Smooth muscle cell (in vitro differentiated cells): ENCODE data around the gene HCN2. TPM values are rescaled to one million over a fixed set of nuclear protein-coding genes. Genes with fewer than 3 reads are reported as not detected.
A peak's percentile ranks its signal among the peaks of the same experiment; 100 is the strongest.

Experiments used
- DNase-seq: peaks from one replicate; lab custom pipeline; 2025; ENCODE audit not compliant: unreplicated experiment; lab: John Stamatoyannopoulos, UW
- H2AFZ ChIP-seq: fragments of 200-600 bp; sonication (generic); 2 replicates; pipeline ENCODE4 v1.6.0; 2016; ENCODE audit warnings: antibody characterized with exemption, low read depth, mild to moderate bottlenecking
- H3F3A ChIP-seq: fragments of 200-600 bp; sonication (generic); 2 replicates; pipeline ENCODE4 v1.6.0; 2017; ENCODE audit warnings: antibody characterized with exemption, low read depth
- H3K27ac ChIP-seq: fragments of 200-600 bp; sonication (generic); 2 replicates; pipeline ENCODE4 v1.5.1; 2016; ENCODE audit warnings: low read depth, mild to moderate bottlenecking
- H3K27me3 ChIP-seq: fragments of 200-600 bp; sonication (generic); 2 replicates; pipeline ENCODE4 v1.6.1; 2016; ENCODE audit warnings: low read depth, mild to moderate bottlenecking
- H3K36me3 ChIP-seq: fragments of 200-600 bp; sonication (generic); 2 replicates; pipeline ENCODE4 v1.5.1; 2016; ENCODE audit warnings: low read depth
- H3K4me1 ChIP-seq: fragments of 200-600 bp; sonication (generic); 2 replicates; pipeline ENCODE4 v1.5.1; 2016; ENCODE audit warnings: low read depth
- H3K4me2 ChIP-seq: fragments of 200-600 bp; sonication (generic); 2 replicates; pipeline ENCODE4 v1.6.0; 2016; ENCODE audit warnings: mild to moderate bottlenecking
- H3K4me3 ChIP-seq: fragments of 200-600 bp; sonication (generic); 2 replicates; pipeline ENCODE4 v1.5.1; 2016; ENCODE audit warnings: mild to moderate bottlenecking
- H3K79me2 ChIP-seq: fragments of 200-600 bp; sonication (generic); 2 replicates; pipeline ENCODE4 v1.6.0; 2016; ENCODE audit warnings: low read depth, mild to moderate bottlenecking
- H3K9ac ChIP-seq: fragments of 200-600 bp; sonication (generic); 2 replicates; pipeline ENCODE4 v1.6.0; 2016; ENCODE audit warnings: low read depth
- H3K9me3 ChIP-seq: fragments of 200-600 bp; sonication (generic); replicated peaks from 2 replicates; pipeline ENCODE4 v1.5.1; 2016; ENCODE audit warnings: low read depth
- H4K20me1 ChIP-seq: fragments of 200-600 bp; sonication (generic); 2 replicates; pipeline ENCODE4 v1.6.0; 2016; ENCODE audit warnings: low read depth
- CTCF ChIP-seq: fragments of 200-600 bp; sonication (generic); IDR thresholded peaks from 2 replicates; pipeline ENCODE4 v1.5.1; 2017; ENCODE audit warnings: borderline replicate concordance, mild to moderate bottlenecking, antibody characterized with exemption; ENCODE audit not compliant: insufficient read depth, poor library complexity, severe bottlenecking
- WGBS: methylation state at CpG from one replicate; pipeline ENCODE4 v1.1.7; 2016; ENCODE audit warnings: low lambda C conversion rate; 5-methylcytosine and 5-hydroxymethylcytosine counted together
- polyA plus RNA-seq: library from polyadenylated mRNA; unstranded; fragments of >200 nt; fragmentation: Nextera tagmentation; extraction: Ambion mirVana; gene quantifications from 2 replicates; pipeline ENCODE4 v1.2.1, GENCODE V29; 2016
- total RNA-seq: library from RNA; depleted of rRNA; stranded (reverse); fragments of >200 nt; gene quantifications from 2 replicates; pipeline ENCODE4 v1.2.3, GENCODE V29; 2014

The HCN2 gene
- total and polyA plus RNA-seq, 2 experiments from 2014 or later: 0.49 to 0.81 TPM

- no peaks in the 10 kb centered on the region for H3F3A ChIP-seq
- H3K79me2 ChIP-seq: no peaks in the 10 kb centered on the region
- peaks cover 22% of the 10 kb centered on the region for H4K20me1 ChIP-seq
- H3K9ac ChIP-seq: no peak overlapping the region
- peaks cover 31% of the 10 kb centered on the region for H3K27me3 ChIP-seq
- peak overlapping the region; percentile 80 for H3K4me2 ChIP-seq
- H3K27ac ChIP-seq: no peak overlapping the region
- no peak for TF ChIP-seq CTCF
- no peak for DNase-seq
- WGBS: 8% methylated on average over 47 of the region's 50 CpGs
- peaks cover 3% of the 10 kb centered on the region for H3K4me1 ChIP-seq
- H3K4me3 ChIP-seq: peak overlapping the region; percentile 29
- H3K36me3 ChIP-seq: no peaks in the 10 kb centered on the region
- H2AFZ ChIP-seq: no peak overlapping the region
- no peaks in the 10 kb centered on the region for H3K9me3 ChIP-seq
These were observed 690 bp downstream of the HCN2 start for GRCh38 chr19:590396-590745.

- no peak overlapping the region for H2AFZ ChIP-seq
- H3K27ac ChIP-seq: no peak overlapping the region
- TF ChIP-seq CTCF: no peak
- H3K4me2 ChIP-seq: peak overlapping the region; percentile 80
- no peak for DNase-seq
- no peak overlapping the region for H3K9ac ChIP-seq
- no peaks in the 10 kb centered on the region for H3K79me2 ChIP-seq
- peaks cover 4% of the 10 kb centered on the region for H3K4me1 ChIP-seq
- no peak overlapping the region for H3K4me3 ChIP-seq
- peaks cover 31% of the 10 kb centered on the region for H3K27me3 ChIP-seq
- H3K36me3 ChIP-seq: no peaks in the 10 kb centered on the region
- no peaks in the 10 kb centered on the region for H3F3A ChIP-seq
- WGBS: 21% methylated on average over 17 of the region's 41 CpGs
- no peaks in the 10 kb centered on the region for H3K9me3 ChIP-seq
- H4K20me1 ChIP-seq: peaks cover 22% of the 10 kb centered on the region
These were observed 1.0 kb downstream of the HCN2 start for GRCh38 chr19:590750-591098.

- peaks cover 22% of the 10 kb centered on the region for H4K20me1 ChIP-seq
- no peaks in the 10 kb centered on the region for H3K36me3 ChIP-seq
- no peak overlapping the region for H3K4me3 ChIP-seq
- H3K79me2 ChIP-seq: no peaks in the 10 kb centered on the region
- H3K9ac ChIP-seq: no peak overlapping the region
- H3K9me3 ChIP-seq: no peaks in the 10 kb centered on the region
- 46% methylated on average over 65 of the region's 75 CpGs for WGBS
- H3K27ac ChIP-seq: no peak overlapping the region
- no peak for TF ChIP-seq CTCF
- H3F3A ChIP-seq: no peaks in the 10 kb centered on the region
- no peak for DNase-seq
- H3K27me3 ChIP-seq: peaks cover 31% of the 10 kb centered on the region
- H3K4me1 ChIP-seq: peaks cover 4% of the 10 kb centered on the region
- H2AFZ ChIP-seq: no peak overlapping the region
- no peak overlapping the region for H3K4me2 ChIP-seq
These were observed 1.6 kb downstream of the HCN2 start for GRCh38 chr19:591099-591958.

- peaks cover 22% of the 10 kb centered on the region for H4K20me1 ChIP-seq
- H3K4me2 ChIP-seq: no peak overlapping the region
- H2AFZ ChIP-seq: no peak overlapping the region
- H3K4me3 ChIP-seq: no peak overlapping the region
- no peaks in the 10 kb centered on the region for H3F3A ChIP-seq
- no peak for DNase-seq
- no peaks in the 10 kb centered on the region for H3K36me3 ChIP-seq
- TF ChIP-seq CTCF: no peak
- no peaks in the 10 kb centered on the region for H3K9me3 ChIP-seq
- H3K4me1 ChIP-seq: peaks cover 4% of the 10 kb centered on the region
- peaks cover 31% of the 10 kb centered on the region for H3K27me3 ChIP-seq
- no peak overlapping the region for H3K9ac ChIP-seq
- H3K79me2 ChIP-seq: no peaks in the 10 kb centered on the region
- 90% methylated on average over 15 of the region's 19 CpGs for WGBS
- H3K27ac ChIP-seq: no peak overlapping the region
These were observed 2.4 kb downstream of the HCN2 start for GRCh38 chr19:592101-592500.
